A549 (cell line): ENCODE data around the gene MAP3K20.

Experiments
- HOXA7 ChIP-seq: fragments of 250-450 bp; sonication (Bioruptor Pico); IDR thresholded peaks from 2 replicates; pipeline ENCODE4 v1.5.0; 2020; ENCODE audit warnings: mild to moderate bottlenecking, moderate library complexity
- MAX ChIP-seq: IDR thresholded peaks from 2 replicates; pipeline ENCODE4 v1.6.1; 2012
- RAD21 ChIP-seq, 2 experiments: fragments of >200 bp in 1 of 2; sonication (Bioruptor Twin) in 1 of 2; formaldehyde crosslinking in 1 of 2; IDR thresholded peaks in 1 of 2; conservative IDR thresholded peaks in 1 of 2; 2 replicates in 1 of 2; 3 replicates in 1 of 2; pipeline ENCODE4 v1.6.1; 2012 to 2018; ENCODE audit warnings: inconsistent platforms in 1 of 2
- RFX5 ChIP-seq: fragments of 450-650 bp; IDR thresholded peaks from 2 replicates; pipeline ENCODE4 v1.7.1; 2014; ENCODE audit warnings: antibody characterized with exemption, mild to moderate bottlenecking, moderate library complexity
- TF ChIP-seq, protein P1 (sequence below): fragments of >200 bp; sonication (Bioruptor Twin); formaldehyde crosslinking; IDR thresholded peaks from 3 replicates; pipeline ENCODE4 v1.5.1; 2016
- TF ChIP-seq, protein P2 (sequence below): fragments of 150-350 bp; IDR thresholded peaks from 2 replicates; pipeline ENCODE4 v1.6.1; 2014; ENCODE audit warnings: low read depth, mild to moderate bottlenecking, low read length

GRCh38 chr2:173075781-173076580 is at the start of gene MAP3K20:
- TF ChIP-seq HOXA7 = no peak
- no peak for TF ChIP-seq RFX5
- TF ChIP-seq, protein P1, sequence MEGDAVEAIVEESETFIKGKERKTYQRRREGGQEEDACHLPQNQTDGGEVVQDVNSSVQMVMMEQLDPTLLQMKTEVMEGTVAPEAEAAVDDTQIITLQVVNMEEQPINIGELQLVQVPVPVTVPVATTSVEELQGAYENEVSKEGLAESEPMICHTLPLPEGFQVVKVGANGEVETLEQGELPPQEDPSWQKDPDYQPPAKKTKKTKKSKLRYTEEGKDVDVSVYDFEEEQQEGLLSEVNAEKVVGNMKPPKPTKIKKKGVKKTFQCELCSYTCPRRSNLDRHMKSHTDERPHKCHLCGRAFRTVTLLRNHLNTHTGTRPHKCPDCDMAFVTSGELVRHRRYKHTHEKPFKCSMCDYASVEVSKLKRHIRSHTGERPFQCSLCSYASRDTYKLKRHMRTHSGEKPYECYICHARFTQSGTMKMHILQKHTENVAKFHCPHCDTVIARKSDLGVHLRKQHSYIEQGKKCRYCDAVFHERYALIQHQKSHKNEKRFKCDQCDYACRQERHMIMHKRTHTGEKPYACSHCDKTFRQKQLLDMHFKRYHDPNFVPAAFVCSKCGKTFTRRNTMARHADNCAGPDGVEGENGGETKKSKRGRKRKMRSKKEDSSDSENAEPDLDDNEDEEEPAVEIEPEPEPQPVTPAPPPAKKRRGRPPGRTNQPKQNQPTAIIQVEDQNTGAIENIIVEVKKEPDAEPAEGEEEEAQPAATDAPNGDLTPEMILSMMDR = peak; percentile 48; the same call in 2 of the 3 replicates
- TF ChIP-seq MAX = peak; percentile 73
- peak; percentile 60 to 76 for TF ChIP-seq RAD21 (conservative IDR thresholded peaks at IDR 0.05 in 1 of 2, IDR thresholded peaks at IDR 0.05 in 1 of 2)
- TF ChIP-seq, protein P2, sequence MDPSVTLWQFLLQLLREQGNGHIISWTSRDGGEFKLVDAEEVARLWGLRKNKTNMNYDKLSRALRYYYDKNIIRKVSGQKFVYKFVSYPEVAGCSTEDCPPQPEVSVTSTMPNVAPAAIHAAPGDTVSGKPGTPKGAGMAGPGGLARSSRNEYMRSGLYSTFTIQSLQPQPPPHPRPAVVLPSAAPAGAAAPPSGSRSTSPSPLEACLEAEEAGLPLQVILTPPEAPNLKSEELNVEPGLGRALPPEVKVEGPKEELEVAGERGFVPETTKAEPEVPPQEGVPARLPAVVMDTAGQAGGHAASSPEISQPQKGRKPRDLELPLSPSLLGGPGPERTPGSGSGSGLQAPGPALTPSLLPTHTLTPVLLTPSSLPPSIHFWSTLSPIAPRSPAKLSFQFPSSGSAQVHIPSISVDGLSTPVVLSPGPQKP = no peak
